Gastrocnemius medialis (tissue), 4 donors: ENCODE measurements around the gene TPSB2.

Experiments
- POLR2A ChIP-seq, 2 donors: fragments of 450-650 bp; IDR thresholded peaks; one replicate each; pipeline ENCODE4 v1.6.1; 2017; ENCODE audit warnings: antibody characterized with exemption in 2 of 2, mild to moderate bottlenecking in 2 of 2, moderate library complexity in 2 of 2
- TF ChIP-seq, protein P1 (sequence below), 5 experiments: fragments of 450-650 bp in 3 of 5; fragments of 200-600 bp in 2 of 5; sonication (generic) in 2 of 5; IDR thresholded peaks in 4 of 5; conservative IDR thresholded peaks in 1 of 5; 1 replicate in 4 of 5; 2 replicates in 1 of 5; pipeline ENCODE4 v1.5.1; 2016 to 2019; ENCODE audit warnings: antibody characterized with exemption in 5 of 5, mild to moderate bottlenecking in 3 of 5, moderate library complexity in 3 of 5

- TF ChIP-seq POLR2A (IDR thresholded peaks at IDR 0.05), result no peak
- TF ChIP-seq, protein P1, sequence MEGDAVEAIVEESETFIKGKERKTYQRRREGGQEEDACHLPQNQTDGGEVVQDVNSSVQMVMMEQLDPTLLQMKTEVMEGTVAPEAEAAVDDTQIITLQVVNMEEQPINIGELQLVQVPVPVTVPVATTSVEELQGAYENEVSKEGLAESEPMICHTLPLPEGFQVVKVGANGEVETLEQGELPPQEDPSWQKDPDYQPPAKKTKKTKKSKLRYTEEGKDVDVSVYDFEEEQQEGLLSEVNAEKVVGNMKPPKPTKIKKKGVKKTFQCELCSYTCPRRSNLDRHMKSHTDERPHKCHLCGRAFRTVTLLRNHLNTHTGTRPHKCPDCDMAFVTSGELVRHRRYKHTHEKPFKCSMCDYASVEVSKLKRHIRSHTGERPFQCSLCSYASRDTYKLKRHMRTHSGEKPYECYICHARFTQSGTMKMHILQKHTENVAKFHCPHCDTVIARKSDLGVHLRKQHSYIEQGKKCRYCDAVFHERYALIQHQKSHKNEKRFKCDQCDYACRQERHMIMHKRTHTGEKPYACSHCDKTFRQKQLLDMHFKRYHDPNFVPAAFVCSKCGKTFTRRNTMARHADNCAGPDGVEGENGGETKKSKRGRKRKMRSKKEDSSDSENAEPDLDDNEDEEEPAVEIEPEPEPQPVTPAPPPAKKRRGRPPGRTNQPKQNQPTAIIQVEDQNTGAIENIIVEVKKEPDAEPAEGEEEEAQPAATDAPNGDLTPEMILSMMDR (IDR thresholded peaks at IDR 0.05 in 4 of 5, conservative IDR thresholded peaks at IDR 0.05 in 1 of 5), result no peak
Measured at GRCh38 chr16:1220098-1220728, 9.8 kb downstream of the TPSB2 start.
